Cardiac fibroblast (primary cell): Measurements from ENCODE around the gene G3BP2.
"Not testable (repeated sequence)": the region's sequence is repeated elsewhere in the genome, so short reads cannot be mapped to it uniquely, and the experiment has no call there.

Experiments
- DNase-seq, 2 donors: peaks; one replicate each; pipeline versions ENCODE4 v3.0.0 to v3.0.0-alpha.2; 2010; ENCODE audit warnings: low read depth in 2 of 2
- H3K4me3 ChIP-seq, 2 donors: replicated peaks in 1 of 2; 1 replicate in 1 of 2; 2 replicates in 1 of 2; pipeline ENCODE4 v1.5.1; 2011; ENCODE audit warnings: low read depth in 2 of 2, low read length in 2 of 2, mild to moderate bottlenecking in 2 of 2, moderate library complexity in 1 of 2
- TF ChIP-seq, protein P1 (sequence below): IDR thresholded peaks from one replicate; pipeline ENCODE4 v1.5.1; 2011; ENCODE audit warnings: low read depth, mild to moderate bottlenecking, low read length, inconsistent platforms

The G3BP2 gene

DNA sequence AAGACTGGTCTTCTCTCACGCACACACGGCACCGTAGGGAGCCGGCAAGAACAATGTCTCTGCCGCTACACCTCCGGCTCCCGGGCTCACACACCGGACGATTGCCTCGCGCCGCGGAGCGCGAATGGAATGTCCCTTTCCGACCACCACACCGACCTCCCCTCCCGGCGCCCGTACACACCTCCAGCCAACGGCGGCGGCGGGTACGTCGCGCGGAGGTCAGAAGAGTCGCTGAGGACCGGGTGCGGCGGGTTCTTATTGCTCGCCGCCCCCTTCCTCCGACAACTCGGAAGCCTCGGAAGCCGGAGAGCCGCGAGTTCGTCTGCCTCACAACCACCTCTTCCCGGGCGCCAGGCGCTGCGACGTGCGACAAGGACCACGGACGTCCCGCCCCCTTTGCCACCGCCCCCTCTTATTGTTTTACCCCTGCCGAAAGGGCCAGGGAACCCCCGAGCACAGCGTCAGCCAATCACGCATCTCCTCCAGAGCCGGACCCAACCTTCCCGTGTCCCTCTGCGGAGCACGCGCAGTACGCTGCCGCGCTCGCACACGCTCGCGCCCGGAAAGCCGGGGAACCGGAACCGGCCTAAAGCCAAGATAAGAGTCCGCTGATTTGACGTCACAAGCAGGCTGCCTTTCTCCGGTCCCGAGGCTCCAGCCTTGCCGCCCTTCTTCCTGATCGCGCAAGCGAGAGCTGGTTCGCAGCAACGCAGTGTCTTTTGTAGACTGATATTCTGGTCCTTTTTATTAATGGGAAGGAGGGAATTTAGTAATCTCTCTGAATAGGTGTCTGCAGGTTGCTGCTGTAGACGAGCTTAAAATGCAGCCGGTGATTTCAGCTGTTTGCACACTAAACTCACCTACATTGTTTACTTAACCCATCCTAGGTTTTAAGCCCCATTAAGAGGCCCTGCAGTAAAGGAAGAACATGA is at the start of gene G3BP2:
Gene G3BP2, minus strand, starts transcription at position 385 of the 932 bp plus-strand sequence. CDS start 11,386 bp downstream, outside the sequence.
- peak; percentile 98 to 99 for DNase-seq
- H3K4me3 ChIP-seq: peak within 1 kb of the TSS; percentile 97 to 98
- TF ChIP-seq, protein P1, sequence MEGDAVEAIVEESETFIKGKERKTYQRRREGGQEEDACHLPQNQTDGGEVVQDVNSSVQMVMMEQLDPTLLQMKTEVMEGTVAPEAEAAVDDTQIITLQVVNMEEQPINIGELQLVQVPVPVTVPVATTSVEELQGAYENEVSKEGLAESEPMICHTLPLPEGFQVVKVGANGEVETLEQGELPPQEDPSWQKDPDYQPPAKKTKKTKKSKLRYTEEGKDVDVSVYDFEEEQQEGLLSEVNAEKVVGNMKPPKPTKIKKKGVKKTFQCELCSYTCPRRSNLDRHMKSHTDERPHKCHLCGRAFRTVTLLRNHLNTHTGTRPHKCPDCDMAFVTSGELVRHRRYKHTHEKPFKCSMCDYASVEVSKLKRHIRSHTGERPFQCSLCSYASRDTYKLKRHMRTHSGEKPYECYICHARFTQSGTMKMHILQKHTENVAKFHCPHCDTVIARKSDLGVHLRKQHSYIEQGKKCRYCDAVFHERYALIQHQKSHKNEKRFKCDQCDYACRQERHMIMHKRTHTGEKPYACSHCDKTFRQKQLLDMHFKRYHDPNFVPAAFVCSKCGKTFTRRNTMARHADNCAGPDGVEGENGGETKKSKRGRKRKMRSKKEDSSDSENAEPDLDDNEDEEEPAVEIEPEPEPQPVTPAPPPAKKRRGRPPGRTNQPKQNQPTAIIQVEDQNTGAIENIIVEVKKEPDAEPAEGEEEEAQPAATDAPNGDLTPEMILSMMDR: no peak

DNA sequence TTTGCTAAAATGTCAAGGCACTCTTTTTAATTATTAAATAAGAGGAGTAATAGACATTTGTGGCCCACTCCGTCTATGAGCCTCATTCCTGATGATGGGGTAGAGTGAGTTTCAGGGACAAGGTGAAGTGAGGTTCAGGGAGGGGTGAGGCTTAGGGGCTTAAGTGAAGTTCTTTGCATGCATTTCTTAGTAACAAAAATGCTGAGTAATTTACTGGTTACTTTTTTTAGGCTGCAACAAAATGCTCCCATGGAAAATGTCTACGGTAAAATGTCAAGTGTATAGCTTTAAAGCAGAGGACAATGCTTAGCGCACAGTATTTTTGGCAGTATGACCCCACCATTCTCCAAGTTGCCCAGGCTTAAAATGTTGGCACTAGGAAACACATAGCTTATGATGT is 49.2 kb upstream of the G3BP2 start:
- TF ChIP-seq, protein P1: no peak
- no peak overlapping the region for H3K4me3 ChIP-seq
- DNase-seq: no peak

DNA sequence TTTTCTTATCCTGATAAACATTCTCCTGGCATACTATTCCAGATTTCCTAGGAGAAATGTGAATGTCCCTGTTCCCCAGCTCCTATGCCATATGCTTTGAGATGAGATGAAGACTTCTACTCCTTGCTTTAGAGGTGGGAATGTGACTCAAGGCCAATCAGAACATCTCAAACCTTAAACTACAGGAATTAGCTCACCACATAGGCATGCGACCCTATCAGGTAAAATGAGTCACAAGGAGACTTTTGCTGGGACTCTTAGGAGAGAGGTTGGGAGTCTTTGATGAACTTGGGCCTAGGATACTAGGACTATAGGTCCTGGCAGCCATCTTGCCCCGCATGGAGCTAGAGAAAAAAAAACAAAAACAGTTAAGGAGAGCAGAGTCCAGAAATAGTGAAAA is 45.3 kb upstream of the G3BP2 start:
- H3K4me3 ChIP-seq: no peak overlapping the region
- TF ChIP-seq, protein P1: no peak
- DNase-seq: no peak

- TF ChIP-seq, protein P1: no peak
- DNase-seq: no peak
- H3K4me3 ChIP-seq: no peak overlapping the region
Measured at GRCh38 chr4:75717408-75717807, 44.2 kb upstream of the G3BP2 start.

- DNase-seq, H3K4me3 ChIP-seq: not testable (repeated sequence)
Measured at GRCh38 chr4:75716054-75716453, 42.8 kb upstream of the G3BP2 start.

DNA sequence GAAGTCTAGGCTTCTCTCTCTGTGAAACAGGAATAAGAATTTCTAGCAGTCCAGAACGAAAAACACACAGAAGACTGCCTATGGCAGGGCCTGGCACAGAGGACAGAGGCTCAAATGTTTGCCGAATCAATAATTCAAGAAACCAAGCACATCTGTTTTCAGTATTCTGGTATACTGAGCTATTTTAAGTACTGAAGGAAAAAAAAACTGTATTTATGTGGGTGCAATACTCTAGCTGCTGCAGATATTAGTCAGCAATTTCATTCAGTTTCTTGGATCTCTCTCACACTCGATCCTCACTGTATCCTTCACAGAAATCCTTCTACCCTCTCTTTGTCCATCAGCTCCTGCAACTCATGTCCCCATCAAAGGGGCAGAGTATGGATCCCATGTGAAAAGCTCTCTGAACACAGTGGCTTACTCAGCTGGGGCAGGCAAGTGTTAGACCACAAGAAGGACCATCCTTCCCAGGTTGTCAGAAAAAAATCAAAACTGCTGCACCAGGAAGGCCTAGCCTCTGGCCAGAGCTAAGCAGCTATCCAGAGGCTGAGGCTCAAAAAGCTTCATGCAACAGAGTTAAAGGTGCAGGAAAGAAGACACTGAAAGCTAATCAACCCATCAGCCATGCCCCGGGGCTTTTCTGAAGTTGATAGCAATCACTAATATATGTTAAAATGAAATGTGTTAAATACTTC is 42.0 kb upstream of the G3BP2 start:
- no peak overlapping the region for H3K4me3 ChIP-seq
- TF ChIP-seq, protein P1: no peak

DNA sequence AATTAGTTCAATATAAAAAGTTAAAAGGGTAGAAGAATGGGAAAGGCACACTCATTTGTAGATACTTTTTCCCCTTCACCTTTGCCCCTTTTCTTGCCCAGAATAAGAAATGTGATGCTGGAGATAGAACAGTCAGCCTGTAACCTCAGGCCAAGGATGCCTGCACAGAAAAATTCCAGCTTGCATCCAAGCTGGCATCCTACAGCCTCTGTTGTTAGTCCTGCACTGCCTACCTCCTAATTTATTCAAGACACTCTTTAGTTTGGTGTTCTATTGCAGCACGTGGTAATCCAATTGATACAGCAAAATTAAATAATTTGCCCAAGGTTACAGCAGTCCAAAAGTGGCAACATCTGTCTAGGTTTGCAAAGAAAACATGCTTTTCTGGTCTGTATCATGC is 41.5 kb upstream of the G3BP2 start:
- DNase-seq: no peak
- TF ChIP-seq, protein P1: no peak
- no peak overlapping the region for H3K4me3 ChIP-seq

More for the DNA sequence above, 42.0 kb upstream of the G3BP2 start:
- peak; percentile 38 to 46 for DNase-seq
